ENCODE results near the gene FARSB.
A peak's percentile ranks its signal among the peaks of the same experiment; 100 is the strongest.
"Not testable (repeated sequence)": the region's sequence is repeated elsewhere in the genome, so short reads cannot be mapped to it uniquely, and the experiment has no call there.

The FARSB gene

GRCh38 chr2:222655787-222656525 lies at the start of gene FARSB:
Gene FARSB, minus strand, starts transcription at chr2:222656092. Its CDS starts 19 bp downstream, at chr2:222656073.
- DNase-seq (ENCODE audit: low read depth): peak; percentile 90

DNA sequence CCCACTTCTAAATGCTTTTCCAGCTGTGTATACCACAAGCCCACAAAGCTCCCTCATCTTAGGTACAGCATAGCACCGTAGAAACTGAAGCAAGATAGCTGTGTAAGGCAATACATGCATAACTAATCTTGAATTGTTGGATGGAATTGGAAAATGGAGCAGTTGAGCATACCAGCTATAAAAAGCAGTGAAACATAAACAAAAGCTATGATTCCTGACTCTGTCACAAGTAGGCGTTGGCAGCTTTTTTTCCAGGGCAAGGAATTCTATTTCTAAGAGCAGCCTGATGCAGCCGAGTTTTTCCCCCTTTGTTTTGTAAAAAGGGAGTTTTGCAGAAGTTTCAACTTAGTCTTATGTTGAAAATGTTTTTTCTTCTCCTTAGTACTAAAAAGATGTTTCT lies 48.0 kb upstream of the FARSB start:
- DNase-seq (ENCODE audit: low read depth): no peak

DNA sequence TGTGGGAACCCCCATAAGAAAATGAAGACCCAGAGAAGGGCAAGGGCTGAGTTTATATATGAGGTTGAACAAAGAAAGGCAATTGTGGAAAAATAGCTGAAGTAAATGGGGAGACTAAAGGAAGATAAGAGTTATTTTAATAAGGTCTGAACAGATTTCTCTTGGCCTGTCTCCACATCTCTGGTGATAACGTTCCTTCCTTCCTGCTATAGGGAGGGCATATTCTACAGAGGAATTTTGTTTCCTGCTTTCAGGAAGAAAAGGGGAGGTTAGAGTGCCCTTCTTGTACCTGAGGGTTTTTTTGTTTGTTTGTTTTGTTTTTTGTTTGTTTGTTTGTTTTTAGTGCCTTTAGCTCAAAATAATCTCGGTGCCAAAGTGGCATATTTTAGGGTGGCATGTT lies 47.2 kb upstream of the FARSB start:
- DNase-seq (ENCODE audit: low read depth): no peak

DNA sequence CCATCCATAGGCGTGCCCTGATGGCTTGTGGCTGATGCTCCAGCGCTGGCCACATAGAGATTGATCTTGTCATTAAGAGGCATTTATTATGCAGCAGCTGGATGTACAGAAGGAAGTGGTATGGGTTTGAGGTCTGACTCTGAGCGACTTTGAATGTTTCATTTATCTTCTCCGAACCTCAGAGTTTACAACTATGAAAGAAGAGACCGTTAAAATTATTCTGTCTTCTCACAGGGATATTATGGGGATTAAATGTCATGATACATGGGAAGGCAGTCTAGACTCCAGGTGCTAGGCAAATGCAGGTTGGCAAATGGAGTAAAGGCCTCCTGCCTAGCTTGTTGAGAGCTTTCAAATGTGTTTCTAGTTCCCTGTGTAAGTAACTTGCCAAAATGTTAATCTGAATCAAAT lies 45.8 kb upstream of the FARSB start:
- no peak for DNase-seq (ENCODE audit: low read depth)

DNA sequence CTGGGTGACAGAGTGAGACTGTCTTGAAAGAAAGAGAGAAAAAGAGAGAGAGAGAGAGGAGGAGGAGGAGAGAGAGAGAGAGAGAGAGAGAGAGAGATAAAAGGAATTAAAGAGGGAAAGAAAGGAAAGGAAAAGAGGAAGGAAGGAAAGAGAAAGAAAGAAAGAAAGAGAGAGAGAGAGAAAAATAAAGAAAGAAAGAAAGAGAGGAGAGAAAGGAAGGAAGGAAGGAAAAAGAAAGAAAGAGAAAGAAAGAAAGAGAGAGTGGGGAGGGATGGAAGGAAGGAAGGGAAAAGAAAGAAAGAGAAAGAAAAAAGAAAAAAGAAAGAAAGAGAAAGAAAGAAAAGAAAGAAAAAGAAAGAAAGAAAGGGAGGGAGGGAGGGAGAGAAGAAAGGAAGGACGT lies 45.3 kb upstream of the FARSB start:
- DNase-seq (ENCODE audit: low read depth): no peak

- DNase-seq (ENCODE audit: low read depth): no peak
Observed at GRCh38 chr2:222698276-222698675, 42.4 kb upstream of the FARSB start.

- no peak for DNase-seq (ENCODE audit: low read depth)
Observed at GRCh38 chr2:222693837-222694236, 37.9 kb upstream of the FARSB start.

DNA sequence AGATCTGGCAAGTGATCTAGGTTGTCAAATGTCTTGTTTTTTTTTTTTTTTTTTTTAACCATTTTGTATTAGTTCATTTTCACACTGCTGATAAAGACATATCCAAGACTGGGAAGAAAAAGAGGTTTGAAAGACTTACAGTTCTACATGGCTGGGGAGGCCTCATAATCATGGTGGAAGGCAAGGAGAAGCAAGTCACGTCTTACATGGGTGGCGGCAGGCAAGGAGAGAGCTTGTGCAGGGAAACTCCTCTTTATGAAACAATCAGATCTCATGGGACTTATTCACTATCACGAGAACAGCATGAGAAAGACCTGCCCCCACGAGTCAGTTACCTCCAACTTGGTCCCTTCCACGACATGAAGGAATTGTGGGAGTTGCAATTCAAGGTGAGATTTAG lies 37.5 kb upstream of the FARSB start:
- DNase-seq (ENCODE audit: low read depth): not testable (repeated sequence)

- peak; percentile 35 for DNase-seq (ENCODE audit: low read depth)
Observed at GRCh38 chr2:222690564-222691200, 34.8 kb upstream of the FARSB start.

GRCh38 chr2:222689322-222689721 lies 33.4 kb upstream of the FARSB start:
- no peak for DNase-seq (ENCODE audit: low read depth)

DNA sequence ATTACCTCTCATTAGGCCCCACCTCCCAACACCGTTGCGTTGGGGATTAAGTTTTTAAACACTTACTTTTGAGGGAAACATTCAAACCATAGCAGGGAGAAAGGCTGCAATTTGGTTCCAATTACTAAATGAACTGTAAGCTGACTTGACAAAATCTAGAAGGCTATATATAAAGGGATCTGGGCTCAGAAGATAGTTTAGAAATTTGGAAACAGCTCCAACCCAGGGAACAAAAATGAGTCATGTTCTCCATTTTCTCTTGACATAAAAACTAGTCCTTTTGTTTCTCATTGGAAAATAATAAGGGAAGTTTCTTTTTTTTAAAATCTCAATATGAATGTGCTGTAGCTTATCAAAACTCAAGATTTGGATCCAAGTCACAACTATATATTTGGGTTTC lies 33.0 kb upstream of the FARSB start:
- no peak for DNase-seq (ENCODE audit: low read depth)

- no peak for DNase-seq (ENCODE audit: low read depth)
Observed at GRCh38 chr2:222686086-222686750, 30.3 kb upstream of the FARSB start.

DNA sequence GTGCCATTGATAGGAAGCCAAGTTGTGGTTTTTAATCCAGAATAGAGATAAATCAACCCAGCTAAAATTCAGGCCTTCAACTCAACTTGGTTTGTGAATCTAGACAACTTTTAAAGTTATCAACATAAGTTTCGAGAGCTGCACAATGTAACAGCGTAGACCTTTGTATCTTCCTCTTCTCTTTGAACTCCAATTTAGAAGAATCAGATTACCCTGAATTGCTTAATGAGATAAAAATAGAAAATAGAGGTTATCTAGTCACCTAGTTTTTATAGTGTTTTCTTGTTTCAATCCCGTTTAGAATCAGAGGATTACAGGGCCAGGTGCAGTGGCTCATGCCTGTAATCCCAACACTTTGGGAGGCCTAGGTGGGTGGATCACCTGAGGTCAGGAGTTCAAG lies 27.9 kb upstream of the FARSB start:
- no peak for DNase-seq (ENCODE audit: low read depth)

GRCh38 chr2:222677981-222678380 lies 22.1 kb upstream of the FARSB start:
- DNase-seq (ENCODE audit: low read depth): no peak

DNA sequence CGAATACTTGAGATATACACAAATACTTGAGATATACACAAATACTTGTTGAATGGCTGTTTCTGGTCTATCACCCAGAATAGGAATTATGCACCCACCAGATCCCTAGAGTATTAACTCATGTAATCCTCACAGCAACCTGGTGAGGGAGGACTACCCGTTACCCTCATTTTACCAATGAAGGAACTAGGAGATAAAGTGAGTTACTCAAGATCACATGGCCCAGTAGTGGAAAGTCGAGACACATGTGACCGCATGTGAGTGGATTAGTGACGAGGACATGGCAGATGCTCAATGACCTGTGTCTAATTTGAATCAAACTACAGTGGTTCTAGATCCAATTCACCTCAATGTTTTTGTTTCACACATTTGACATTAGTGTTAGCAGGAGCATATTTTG lies 18.0 kb upstream of the FARSB start:
- DNase-seq (ENCODE audit: low read depth): no peak

GRCh38 chr2:222673273-222673672 lies 17.4 kb upstream of the FARSB start:
- no peak for DNase-seq (ENCODE audit: low read depth)

DNA sequence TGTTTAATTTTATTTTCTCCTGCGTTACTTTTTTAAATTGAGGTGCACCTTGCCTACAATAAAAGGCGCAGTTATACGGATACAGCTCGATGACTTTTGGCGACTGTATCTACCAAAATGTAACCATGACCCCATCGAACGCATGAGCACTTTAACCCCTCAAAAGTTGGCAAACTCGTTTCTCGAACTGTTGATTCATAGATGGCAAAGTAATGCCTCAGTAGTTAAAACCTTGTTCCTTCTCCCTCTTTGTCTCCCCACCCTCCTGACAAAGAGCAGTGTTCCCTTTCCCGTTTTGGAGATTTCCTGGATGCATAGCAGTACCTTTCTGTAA lies 16.1 kb upstream of the FARSB start:
- no peak for DNase-seq (ENCODE audit: low read depth)

GRCh38 chr2:222671259-222672067 lies 15.6 kb upstream of the FARSB start, which contains the start of gene MOGAT1:
Gene MOGAT1, plus strand, starts transcription at chr2:222671658. Its CDS starts 128 bp downstream, at chr2:222671786.
- DNase-seq (ENCODE audit: low read depth): no peak

- no peak for DNase-seq (ENCODE audit: low read depth)
Observed at GRCh38 chr2:222670191-222671038, 14.5 kb upstream of the FARSB start.

DNA sequence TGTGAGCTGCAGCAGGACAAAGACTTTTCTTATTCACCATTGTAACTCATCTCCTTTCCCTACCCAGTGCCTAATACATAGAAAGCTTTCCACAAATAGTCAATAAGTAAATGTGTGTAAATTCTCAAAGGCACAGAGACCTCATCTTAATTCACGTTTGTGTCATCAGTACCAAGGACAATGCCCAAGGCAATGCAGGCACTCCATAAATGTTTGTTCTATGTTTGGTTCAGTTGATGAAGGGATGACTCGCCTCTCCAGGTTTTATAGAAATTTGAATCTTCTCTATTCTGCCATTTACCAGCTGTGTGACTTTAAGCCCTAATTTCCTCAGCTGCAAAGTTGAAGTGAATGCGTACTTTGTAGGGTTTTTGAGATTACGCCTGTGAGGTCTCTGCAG lies 13.5 kb upstream of the FARSB start:
- no peak for DNase-seq (ENCODE audit: low read depth)

- no peak for DNase-seq (ENCODE audit: low read depth)
Observed at GRCh38 chr2:222668494-222669154, 12.7 kb upstream of the FARSB start.

Measured in CMK (cell line).